Measurements from ENCODE around the gene EIF1AX.

DNA sequence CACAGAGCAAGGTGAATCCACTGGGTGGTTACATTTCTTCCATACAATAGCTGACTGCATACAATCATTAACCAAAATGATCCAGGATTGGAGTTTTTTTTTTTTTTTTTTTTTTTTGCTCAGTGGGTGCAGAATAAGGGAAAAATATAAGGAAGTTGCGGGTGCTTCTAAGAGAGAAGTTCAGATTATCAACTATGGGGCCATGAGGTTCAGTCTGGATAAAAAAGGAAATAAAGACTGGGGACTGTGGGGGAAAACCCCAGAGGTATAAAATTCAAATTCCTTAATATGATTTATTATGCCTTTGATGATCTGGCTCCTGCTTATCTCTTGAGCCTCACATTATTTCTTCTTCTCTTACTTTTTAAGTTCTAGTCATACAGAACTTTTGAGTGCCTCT is 5.9 kb upstream of the EIF1AX start:
- TF ChIP-seq POLR2AphosphoS5 (IDR thresholded peaks at IDR 0.05; ENCODE audit: borderline replicate concordance, low read depth, low read length) (no peak), EZH2 (IDR thresholded peaks at IDR 0.05) (no peak), FOXP2 (optimal IDR thresholded peaks at IDR 0.05; ENCODE audit: control extremely low read depth, extremely low read length, insufficient read depth) (no peak)
